ENCODE measurements around the gene CDC123. TPM values are rescaled to one million over a fixed set of nuclear protein-coding genes. Genes with fewer than 3 reads are reported as not detected.

Gene CDC123
- polyA plus RNA-seq, 1 experiment: 122 TPM

- no peak for TF ChIP-seq CTCF (IDR thresholded peaks at IDR 0.05; ENCODE audit: insufficient read depth, low read depth, low read length)
- no peaks in the 10 kb centered on the region for H3K27me3 ChIP-seq (ENCODE audit: control insufficient read depth, insufficient read depth, low read length)
- no peak for DNase-seq (ENCODE audit: low read depth)
- no peak overlapping the region for H3K4me3 ChIP-seq (ENCODE audit: low read depth, low read length)
- CTCF ChIA-PET: interaction anchor here (2.3 to 7.7 kb wide), 2 partner anchors 9 to 10 kb away, joined by 8 to 56 read pairs; partner anchors contain the start of genes CDC123 and NUDT5
- peaks cover 13% of the 10 kb centered on the region for H3K36me3 ChIP-seq (ENCODE audit: control insufficient read depth, insufficient read depth, low read length)
- POLR2A ChIA-PET: no interaction called here
Measured at GRCh38 chr10:12205082-12205481, 9.1 kb downstream of the CDC123 start.

GRCh38 chr10:12207114-12207513 lies 11.1 kb downstream of the CDC123 start:
- TF ChIP-seq CTCF (IDR thresholded peaks at IDR 0.05; ENCODE audit: insufficient read depth, low read depth, low read length): no peak
- H3K36me3 ChIP-seq (ENCODE audit: control insufficient read depth, insufficient read depth, low read length): peaks cover 10% of the 10 kb centered on the region
- no peak overlapping the region for H3K4me3 ChIP-seq (ENCODE audit: low read depth, low read length)
- CTCF ChIA-PET: interaction anchor here (2.3 kb wide), 1 partner anchor 11 kb away, joined by 8 read pairs; the partner anchor contains the start of genes CDC123 and NUDT5
- POLR2A ChIA-PET: no interaction called here
- no peak for DNase-seq (ENCODE audit: low read depth)
- H3K27me3 ChIP-seq (ENCODE audit: control insufficient read depth, insufficient read depth, low read length): no peaks in the 10 kb centered on the region

GRCh38 chr10:12208460-12208859 lies 12.5 kb downstream of the CDC123 start:
- H3K27me3 ChIP-seq (ENCODE audit: control insufficient read depth, insufficient read depth, low read length): no peaks in the 10 kb centered on the region
- no peak for DNase-seq (ENCODE audit: low read depth)
- no peak overlapping the region for H3K4me3 ChIP-seq (ENCODE audit: low read depth, low read length)
- peaks cover 7% of the 10 kb centered on the region; the same call in 1 of the 2 replicates for H3K36me3 ChIP-seq (ENCODE audit: control insufficient read depth, insufficient read depth, low read length)
- TF ChIP-seq CTCF (IDR thresholded peaks at IDR 0.05; ENCODE audit: insufficient read depth, low read depth, low read length): no peak
- CTCF ChIA-PET: no interaction called here
- POLR2A ChIA-PET: no interaction called here

GRCh38 chr10:12212454-12212853 lies 16.5 kb downstream of the CDC123 start:
- H3K27me3 ChIP-seq (ENCODE audit: control insufficient read depth, insufficient read depth, low read length): no peaks in the 10 kb centered on the region
- H3K4me3 ChIP-seq (ENCODE audit: low read depth, low read length): no peak overlapping the region
- TF ChIP-seq CTCF (IDR thresholded peaks at IDR 0.05; ENCODE audit: insufficient read depth, low read depth, low read length): no peak
- POLR2A ChIA-PET: no interaction called here
- H3K36me3 ChIP-seq (ENCODE audit: control insufficient read depth, insufficient read depth, low read length): peaks cover 7% of the 10 kb centered on the region; the same call in 1 of the 2 replicates
- no peak for DNase-seq (ENCODE audit: low read depth)
- CTCF ChIA-PET: interaction anchor here (1.0 to 4.5 kb wide), 2 partner anchors 499 to 862 kb away, joined by 3 to 30 read pairs; no protein-coding TSS in a partner anchor

- POLR2A ChIA-PET: no interaction called here
- peaks cover 6% of the 10 kb centered on the region; the same call in 1 of the 2 replicates for H3K36me3 ChIP-seq (ENCODE audit: control insufficient read depth, insufficient read depth, low read length)
- no peak overlapping the region for H3K4me3 ChIP-seq (ENCODE audit: low read depth, low read length)
- CTCF ChIA-PET: interaction anchor here (0.5 to 4.5 kb wide), 12 partner anchors 11 to 861 kb away, joined by 3 to 56 read pairs (median 7); partner anchors contain the start of genes CDC123 and NUDT5
- DNase-seq (ENCODE audit: low read depth): no peak
- no peaks in the 10 kb centered on the region for H3K27me3 ChIP-seq (ENCODE audit: control insufficient read depth, insufficient read depth, low read length)
- no peak for TF ChIP-seq CTCF (IDR thresholded peaks at IDR 0.05; ENCODE audit: insufficient read depth, low read depth, low read length)
Measured at GRCh38 chr10:12213621-12214020, 17.6 kb downstream of the CDC123 start.

Measured in BJ (cell line).